Stimulated activated CD8-positive, alpha-beta memory T cell treated with anti-CD3 and anti-CD28 coated beads, Interleukin-4, amount 100 ng/mL, for 48 hours (primary cell): ENCODE results near the gene GDF15.
"Not testable (repeated sequence)": the region's sequence is repeated elsewhere in the genome, so short reads cannot be mapped to it uniquely, and the experiment has no call there.

Source experiments
- DNase-seq: peaks from one replicate; pipeline ENCODE4 v3.0.0-alpha.2; 2020

GDF15 gene

GRCh38 chr19:18393836-18394235, 7.9 kb downstream of the GDF15 start:
- DNase-seq = no peak

- no peak for DNase-seq
These were observed 10.7 kb downstream of the GDF15 start for GRCh38 chr19:18396471-18397241.

DNA sequence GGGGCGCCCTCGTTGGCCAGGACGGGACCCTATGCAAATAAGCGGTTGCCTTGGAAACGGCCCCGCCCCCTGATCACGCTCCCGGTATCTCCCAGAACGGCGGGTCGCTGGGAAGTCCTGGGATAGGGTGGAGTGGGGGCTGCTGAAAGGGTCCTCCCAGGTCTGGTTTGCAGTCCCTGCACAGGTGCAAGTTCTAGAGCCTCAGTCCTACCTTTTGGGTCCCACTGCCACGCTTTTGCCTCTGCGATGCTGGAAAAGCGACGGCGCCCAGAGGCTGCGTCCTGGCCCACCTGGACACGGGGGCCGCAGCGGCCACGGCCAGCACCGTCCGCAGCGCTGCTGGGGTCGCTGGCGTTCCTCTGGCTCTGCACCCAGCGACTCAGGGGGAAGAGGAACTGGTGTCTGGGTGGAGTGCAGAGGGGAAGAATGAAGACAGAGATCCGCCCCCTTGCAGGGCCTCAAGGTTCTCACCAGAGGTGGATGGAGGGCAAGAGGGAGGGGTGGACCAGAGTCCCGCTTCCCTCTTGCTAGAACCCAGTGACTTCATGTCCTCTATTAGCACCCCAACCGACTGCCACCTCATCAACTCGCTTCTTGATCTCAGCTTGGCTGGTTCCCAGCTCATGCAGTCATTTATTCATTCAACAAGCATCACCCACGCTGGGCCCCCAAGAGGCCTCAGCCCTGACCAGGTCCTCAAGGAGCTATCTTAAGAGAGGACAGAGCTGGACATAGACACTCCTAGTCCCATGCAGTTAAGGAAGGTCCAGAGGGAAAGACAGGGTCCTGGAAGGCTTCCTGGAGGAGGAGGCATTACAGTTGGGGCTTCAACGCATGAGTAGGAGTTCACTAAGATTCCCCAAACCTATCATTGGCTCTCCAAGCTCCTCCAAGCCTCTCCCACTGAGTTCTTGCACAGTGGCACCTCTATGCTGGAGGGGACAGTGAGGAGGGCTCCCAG, 11.6 kb downstream of the GDF15 start, which contains the start of gene LRRC25:
Gene LRRC25 (minus strand): TSS at position 381 of the 961 bp plus-strand sequence. CDS start 659 bp downstream, outside the sequence.
- DNase-seq = no peak

GRCh38 chr19:18399008-18399407, 13.1 kb downstream of the GDF15 start:
- no peak for DNase-seq

GRCh38 chr19:18401580-18402112, 15.7 kb downstream of the GDF15 start:
- no peak for DNase-seq

DNA sequence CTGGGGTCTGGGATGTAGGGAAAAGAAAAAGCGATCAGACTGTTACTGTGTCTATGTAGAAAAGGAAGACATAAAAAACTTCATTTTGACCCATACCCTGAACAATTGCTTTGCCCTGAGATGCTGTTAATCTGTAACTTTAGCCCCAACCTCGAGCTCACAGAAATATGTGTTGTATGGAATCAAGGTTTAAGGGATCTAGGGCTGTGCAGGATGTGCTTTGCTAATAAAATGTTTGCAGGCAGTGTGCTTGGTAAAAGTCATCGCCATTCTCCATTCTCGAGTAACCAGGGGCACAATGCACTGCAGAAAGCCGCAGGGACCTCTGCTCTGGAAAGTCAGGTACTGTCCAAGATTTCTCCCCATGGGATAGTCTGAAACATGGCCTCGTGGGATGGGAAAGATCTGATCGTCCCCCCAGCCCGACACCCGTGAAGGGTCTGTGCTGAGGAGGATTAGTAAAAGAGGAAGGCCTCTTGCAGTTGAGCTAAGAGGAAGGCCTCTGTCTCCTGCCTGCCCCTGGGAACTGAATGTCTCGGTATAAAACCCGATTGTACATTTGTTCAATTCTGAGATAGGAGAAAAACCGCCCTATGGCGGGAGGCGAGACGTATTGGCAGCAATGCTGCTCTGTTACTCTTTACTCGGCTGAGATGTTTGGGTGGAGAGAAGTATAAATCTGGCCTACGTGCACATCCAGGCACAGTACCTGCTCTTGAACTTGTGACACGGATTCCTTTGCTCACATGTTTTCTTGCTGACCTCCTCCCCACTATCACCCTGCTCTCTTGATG, 16.7 kb downstream of the GDF15 start:
- DNase-seq = not testable (repeated sequence)

- DNase-seq = not testable (repeated sequence)
These were observed 19.8 kb downstream of the GDF15 start for GRCh38 chr19:18405754-18406153.

GRCh38 chr19:18406749-18407148, 20.8 kb downstream of the GDF15 start:
- no peak for DNase-seq

- DNase-seq = peak; percentile 71
These were observed 22.1 kb downstream of the GDF15 start for GRCh38 chr19:18408053-18408476.

DNA sequence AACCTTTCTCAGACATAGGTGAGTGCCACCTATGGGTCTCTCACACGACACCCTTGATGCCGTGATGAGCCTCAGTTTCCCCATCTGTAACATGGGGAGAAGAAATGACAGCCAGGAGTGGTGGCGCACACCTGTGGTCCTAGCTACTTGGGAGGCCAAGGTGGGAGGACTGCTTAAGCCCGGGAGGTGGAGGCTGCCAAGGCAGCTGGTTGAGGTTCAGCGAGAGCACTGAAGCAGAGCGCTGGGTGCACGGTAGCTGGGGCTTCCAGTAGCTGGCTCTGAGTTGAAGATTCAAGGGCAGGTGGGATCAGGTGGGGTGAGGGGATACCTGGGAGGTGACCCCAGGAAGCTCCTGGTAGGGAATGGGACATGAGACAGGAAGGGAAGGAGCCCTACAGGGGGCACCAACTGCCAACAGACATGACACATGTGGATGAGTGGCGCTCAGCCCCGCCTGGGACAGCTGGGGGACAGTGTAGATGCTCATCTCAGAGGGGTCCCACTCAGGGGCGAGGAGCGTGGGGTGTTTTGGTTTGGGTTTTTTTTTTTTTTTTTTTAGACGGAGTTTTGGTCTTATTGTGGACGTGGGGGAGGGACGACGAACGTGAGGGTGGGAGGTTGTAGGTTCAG, 26.8 kb downstream of the GDF15 start:
- no peak for DNase-seq

DNA sequence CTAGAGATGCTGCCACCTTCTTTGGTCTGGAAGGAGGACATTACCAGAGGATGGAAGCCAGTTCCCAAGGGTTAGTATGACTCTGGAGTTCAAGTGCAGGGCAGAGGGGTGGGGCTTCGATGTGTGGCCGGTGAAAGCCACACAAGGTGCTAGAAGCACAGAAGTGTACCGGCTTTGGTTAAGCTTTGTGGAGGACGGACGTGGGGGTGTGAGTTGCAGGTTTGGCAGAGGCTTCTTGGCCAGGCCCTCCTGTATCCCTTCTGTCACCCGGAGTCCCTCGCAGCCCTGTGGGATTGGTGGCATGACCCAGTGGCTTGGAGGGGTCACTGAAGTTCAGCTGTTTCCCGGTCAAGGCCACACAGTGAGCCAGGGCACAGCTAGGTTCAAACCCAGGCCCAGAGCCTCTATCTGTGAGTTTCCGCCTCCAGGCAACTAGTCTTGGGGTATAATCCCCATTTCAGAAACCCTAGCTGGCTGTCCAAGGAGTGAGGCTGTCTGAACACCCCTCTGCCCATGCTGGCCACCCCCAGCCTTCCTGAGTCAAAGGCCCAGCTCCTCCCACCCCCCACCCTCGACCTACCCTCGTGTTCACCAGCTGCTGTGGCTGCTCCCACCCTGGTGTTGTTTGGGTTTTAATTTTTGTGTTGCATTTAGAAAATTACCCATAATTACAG, 28.7 kb downstream of the GDF15 start:
- DNase-seq = no peak

- no peak for DNase-seq
These were observed 29.4 kb downstream of the GDF15 start for GRCh38 chr19:18415178-18415867.

- peak; percentile 77 for DNase-seq
These were observed 30.9 kb downstream of the GDF15 start for GRCh38 chr19:18416778-18417249.

GRCh38 chr19:18417250-18418028, 31.5 kb downstream of the GDF15 start:
- peak; percentile 55 for DNase-seq

- peak; percentile 64 for DNase-seq
These were observed 32.1 kb downstream of the GDF15 start for GRCh38 chr19:18418029-18418482.

- no peak for DNase-seq
These were observed 32.7 kb downstream of the GDF15 start for GRCh38 chr19:18418483-18419194.

DNA sequence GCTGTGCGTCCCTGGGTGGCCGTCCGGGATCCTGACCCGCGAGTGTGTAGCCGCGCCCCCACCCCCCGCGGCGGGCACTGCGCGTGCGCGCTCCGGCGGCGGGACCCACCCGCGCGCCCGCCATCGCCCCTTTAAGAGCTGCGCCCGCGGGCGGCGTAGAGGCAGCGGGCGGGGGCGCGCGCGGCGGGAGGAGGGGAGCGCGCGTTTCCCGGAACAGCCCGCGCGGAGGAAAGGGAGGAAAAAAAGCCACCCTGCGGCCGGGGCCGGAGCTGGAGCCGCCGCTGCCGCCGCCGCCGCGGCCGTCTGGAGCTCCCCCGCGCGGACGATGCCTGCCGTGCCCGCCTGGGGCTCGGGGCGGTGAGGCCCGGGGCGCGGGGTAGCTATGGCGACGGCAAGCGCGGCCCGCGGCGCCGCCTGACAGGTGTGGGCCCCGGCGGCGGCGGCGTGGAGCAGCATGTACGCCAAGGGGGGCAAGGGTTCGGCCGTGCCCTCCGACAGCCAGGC, 33.3 kb downstream of the GDF15 start, which contains the start of gene SSBP4:
Gene SSBP4 (plus strand): TSS at position 204 of the 504 bp plus-strand sequence. CDS start 251 bp downstream, at position 455.
- DNase-seq = peak; percentile 79

DNA sequence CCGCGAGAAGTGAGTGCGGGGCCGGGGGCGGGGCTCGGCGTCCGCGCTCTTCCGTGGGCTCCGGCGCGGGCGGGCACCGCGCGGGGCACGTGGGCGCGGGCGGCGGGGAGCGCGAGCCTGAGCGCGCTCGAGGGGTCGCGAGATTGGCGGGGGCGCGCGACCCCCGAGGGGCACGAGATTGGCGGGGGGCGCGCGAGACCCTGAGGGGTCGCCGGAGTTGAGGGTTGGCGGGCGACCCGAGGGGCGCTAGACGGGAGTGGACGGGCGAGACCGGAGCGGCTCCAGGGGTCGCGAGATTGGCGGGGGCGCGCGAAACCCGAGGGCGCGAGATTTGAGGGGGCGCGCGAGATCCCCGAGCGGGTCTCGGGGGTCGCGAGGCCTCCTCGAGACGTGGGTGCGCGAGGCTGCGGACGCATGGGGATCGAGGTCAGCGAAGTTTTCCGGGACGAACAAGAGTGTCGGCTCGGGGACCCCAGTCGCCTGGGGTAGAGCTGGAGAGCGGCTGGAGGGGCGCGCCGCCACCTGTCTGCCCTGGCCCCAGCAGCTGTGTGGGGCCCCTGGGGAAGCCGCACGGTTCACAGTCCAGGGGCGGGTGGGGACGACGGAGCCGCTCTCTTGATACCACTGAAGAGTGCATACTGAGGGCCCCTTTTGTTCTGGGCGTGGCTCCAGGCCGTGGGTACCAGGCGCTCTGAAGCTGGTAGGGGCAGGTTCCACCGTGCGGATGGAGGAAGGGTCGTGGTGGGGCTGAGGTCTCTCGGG, 33.9 kb downstream of the GDF15 start:
- peak; percentile 70 for DNase-seq
